GM18498 (cell line): ENCODE results near the gene RAD18.

Experiments
- ATAC-seq: cut with Tn5 transposase; IDR thresholded peaks from one replicate; pipeline ENCODE4 v1.9.1; 2021; ENCODE audit warnings: mild to moderate bottlenecking, moderate library complexity; ENCODE audit not compliant: unreplicated experiment

Gene RAD18

GRCh38 chr3:8839607-8840325, 123.5 kb downstream of the RAD18 start:
- no peak for ATAC-seq

- ATAC-seq: no peak
Observed at GRCh38 chr3:8838765-8839423, 124.4 kb downstream of the RAD18 start.

GRCh38 chr3:8838234-8838633, 125.0 kb downstream of the RAD18 start:
- no peak for ATAC-seq

GRCh38 chr3:8837162-8837561, 126.1 kb downstream of the RAD18 start:
- no peak for ATAC-seq

GRCh38 chr3:8836096-8836495, 127.2 kb downstream of the RAD18 start:
- no peak for ATAC-seq

GRCh38 chr3:8835385-8835784, 127.9 kb downstream of the RAD18 start:
- no peak for ATAC-seq

- no peak for ATAC-seq
Observed at GRCh38 chr3:8834974-8835373, 128.3 kb downstream of the RAD18 start.

- no peak for ATAC-seq
Observed at GRCh38 chr3:8827641-8828040, 135.6 kb downstream of the RAD18 start.
